ENCODE results near the gene USP37.

Gene USP37

GRCh38 chr2:218446547-218446946 lies 121.6 kb downstream of the USP37 start:
- H3K9me2 ChIP-seq (ENCODE audit: low read depth, low read length): no peaks in the 10 kb centered on the region
- no peak for TF ChIP-seq CTCF (IDR thresholded peaks at IDR 0.05; ENCODE audit: low read length)
- no peak overlapping the region for H3K4me3 ChIP-seq (ENCODE audit: low read depth, low read length, poor library complexity, severe bottlenecking)
- H2AFZ ChIP-seq (ENCODE audit: low read length): no peak overlapping the region
- no peaks in the 10 kb centered on the region for H3K9me3 ChIP-seq (ENCODE audit: low read length)
- H3F3A ChIP-seq (ENCODE audit: insufficient read depth, low read length): no peaks in the 10 kb centered on the region
- no peak overlapping the region for H3K4me2 ChIP-seq (ENCODE audit: low read length)
- H3K9ac ChIP-seq (ENCODE audit: low read length): no peak overlapping the region
- H3K36me3 ChIP-seq (ENCODE audit: insufficient read depth, low read length): peaks cover 26% of the 10 kb centered on the region
- H3K27ac ChIP-seq (ENCODE audit: low read depth, low read length, poor library complexity, severe bottlenecking): no peak overlapping the region
- H3K79me2 ChIP-seq (ENCODE audit: insufficient read depth, low read length): no peaks in the 10 kb centered on the region
- H4K20me1 ChIP-seq (ENCODE audit: insufficient read depth, low read length): no peaks in the 10 kb centered on the region
- no peaks in the 10 kb centered on the region for H3K4me1 ChIP-seq (ENCODE audit: insufficient read depth, low read length, severe bottlenecking)
- H3K27me3 ChIP-seq (ENCODE audit: insufficient read depth, low read length): no peaks in the 10 kb centered on the region

GRCh38 chr2:218445602-218446001 lies 122.5 kb downstream of the USP37 start:
- no peaks in the 10 kb centered on the region for H3K9me3 ChIP-seq (ENCODE audit: low read length)
- H3K27me3 ChIP-seq (ENCODE audit: insufficient read depth, low read length): no peaks in the 10 kb centered on the region
- H3F3A ChIP-seq (ENCODE audit: insufficient read depth, low read length): no peaks in the 10 kb centered on the region
- H3K4me2 ChIP-seq (ENCODE audit: low read length): no peak overlapping the region
- no peaks in the 10 kb centered on the region for H3K79me2 ChIP-seq (ENCODE audit: insufficient read depth, low read length)
- H3K4me1 ChIP-seq (ENCODE audit: insufficient read depth, low read length, severe bottlenecking): no peaks in the 10 kb centered on the region
- H3K9me2 ChIP-seq (ENCODE audit: low read depth, low read length): no peaks in the 10 kb centered on the region
- H3K9ac ChIP-seq (ENCODE audit: low read length): no peak overlapping the region
- no peak overlapping the region for H3K27ac ChIP-seq (ENCODE audit: low read depth, low read length, poor library complexity, severe bottlenecking)
- peaks cover 24% of the 10 kb centered on the region for H3K36me3 ChIP-seq (ENCODE audit: insufficient read depth, low read length)
- TF ChIP-seq EZH2 (IDR thresholded peaks at IDR 0.05; ENCODE audit: borderline replicate concordance, low read length): no peak
- TF ChIP-seq CTCF (IDR thresholded peaks at IDR 0.05; ENCODE audit: low read length): no peak
- no peaks in the 10 kb centered on the region for H4K20me1 ChIP-seq (ENCODE audit: insufficient read depth, low read length)
- H3K4me3 ChIP-seq (ENCODE audit: low read depth, low read length, poor library complexity, severe bottlenecking): no peak overlapping the region
- no peak overlapping the region for H2AFZ ChIP-seq (ENCODE audit: low read length)

- H3K9ac ChIP-seq (ENCODE audit: low read length): no peak overlapping the region
- H3K9me3 ChIP-seq (ENCODE audit: low read length): no peaks in the 10 kb centered on the region
- no peaks in the 10 kb centered on the region for H3K79me2 ChIP-seq (ENCODE audit: insufficient read depth, low read length)
- H2AFZ ChIP-seq (ENCODE audit: low read length): no peak overlapping the region
- no peaks in the 10 kb centered on the region for H3F3A ChIP-seq (ENCODE audit: insufficient read depth, low read length)
- TF ChIP-seq CTCF (IDR thresholded peaks at IDR 0.05; ENCODE audit: low read length) (no peak), EZH2 (IDR thresholded peaks at IDR 0.05; ENCODE audit: borderline replicate concordance, low read length) (no peak)
- no peaks in the 10 kb centered on the region for H3K4me1 ChIP-seq (ENCODE audit: insufficient read depth, low read length, severe bottlenecking)
- H3K27ac ChIP-seq (ENCODE audit: low read depth, low read length, poor library complexity, severe bottlenecking): no peak overlapping the region
- H3K27me3 ChIP-seq (ENCODE audit: insufficient read depth, low read length): no peaks in the 10 kb centered on the region
- H3K4me2 ChIP-seq (ENCODE audit: low read length): no peak overlapping the region
- H3K36me3 ChIP-seq (ENCODE audit: insufficient read depth, low read length): peaks cover 21% of the 10 kb centered on the region
- H4K20me1 ChIP-seq (ENCODE audit: insufficient read depth, low read length): no peaks in the 10 kb centered on the region
- H3K9me2 ChIP-seq (ENCODE audit: low read depth, low read length): no peaks in the 10 kb centered on the region
- H3K4me3 ChIP-seq (ENCODE audit: low read depth, low read length, poor library complexity, severe bottlenecking): no peak overlapping the region
These were observed 123.3 kb downstream of the USP37 start for GRCh38 chr2:218444692-218445357.

Data from OCI-LY1 (cell line).